Stimulated activated CD4-positive, alpha-beta T cell treated with anti-CD3 and anti-CD28 coated beads, Interleukin-1b, Interleukin-23, amount 100 ng/mL, for 48 hours (primary cell): ENCODE data around the gene IL1R1.

ENCODE experiments used
- DNase-seq: peaks from one replicate; pipeline ENCODE4 v3.0.0-alpha.2; 2020

IL1R1 gene

GRCh38 chr2:102209474-102209873 is 66.9 kb downstream of the IL1R1 start:
- DNase-seq, result no peak

- no peak for DNase-seq
Measured at GRCh38 chr2:102217032-102217431, 74.5 kb downstream of the IL1R1 start.

- no peak for DNase-seq
Measured at GRCh38 chr2:102224824-102225739, 82.5 kb downstream of the IL1R1 start.

GRCh38 chr2:102226171-102226570 is 83.6 kb downstream of the IL1R1 start:
- DNase-seq, result no peak

GRCh38 chr2:102226612-102227391 is 84.3 kb downstream of the IL1R1 start:
- no peak for DNase-seq

GRCh38 chr2:102229141-102229769 is 86.7 kb downstream of the IL1R1 start:
- DNase-seq, result no peak
